DMS 273 (cell line): ENCODE data around the gene MATR3.
"Not testable (repeated sequence)": the region's sequence is repeated elsewhere in the genome, so short reads cannot be mapped to it uniquely, and the experiment has no call there.

Experiments used
- DNase-seq: peaks from one replicate; lab custom pipeline; 2025; ENCODE audit not compliant: unreplicated experiment; lab: John Stamatoyannopoulos, UW

MATR3 gene

DNA sequence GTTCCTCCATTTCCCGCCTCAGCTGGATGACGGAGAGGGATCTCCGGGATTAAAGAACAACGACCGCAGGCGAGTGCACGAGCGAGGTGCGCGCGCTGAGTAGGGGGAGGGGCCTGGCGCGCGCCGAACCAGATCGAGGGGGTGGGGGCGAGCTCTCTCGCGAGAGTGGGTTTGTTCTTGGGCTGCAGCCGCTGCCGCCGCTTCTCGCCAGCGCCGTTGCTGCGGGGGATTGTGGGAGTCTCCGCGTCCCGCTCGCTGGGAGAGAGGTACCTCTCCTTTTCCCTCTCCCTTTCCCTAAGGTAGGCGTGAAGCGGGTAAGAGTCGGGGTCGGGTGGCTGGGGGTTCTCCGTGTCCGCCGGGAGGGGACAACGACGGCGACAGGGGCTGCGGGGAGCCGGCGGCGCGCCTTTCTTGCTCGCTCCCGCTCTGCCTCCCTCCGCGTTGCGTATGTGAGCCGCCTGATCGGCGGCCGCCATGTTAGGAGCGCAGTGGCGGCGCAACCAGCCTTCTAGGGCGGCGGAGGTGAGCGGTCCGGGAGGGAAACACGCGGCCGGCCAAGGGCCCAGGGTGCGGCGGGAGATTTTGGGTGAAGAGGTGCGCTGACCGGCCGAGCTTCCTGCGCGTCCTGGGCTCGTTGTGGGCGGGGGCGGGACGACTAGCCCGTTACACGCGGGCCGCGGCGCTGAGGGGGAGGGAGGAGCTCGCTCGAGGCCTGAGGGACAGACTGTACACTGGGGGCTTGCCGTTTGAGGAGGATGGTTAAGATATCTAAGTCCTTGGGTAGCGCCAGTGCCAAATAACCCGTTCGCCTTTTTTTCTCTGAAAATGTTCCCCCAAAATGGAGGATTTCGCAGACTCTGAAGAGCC, at the start of gene MATR3:
MATR3 (plus strand) TSS at position 234 of the 867 bp plus-strand sequence. CDS start 13,676 bp downstream, outside the sequence.
- peak; percentile 98 for DNase-seq

DNA sequence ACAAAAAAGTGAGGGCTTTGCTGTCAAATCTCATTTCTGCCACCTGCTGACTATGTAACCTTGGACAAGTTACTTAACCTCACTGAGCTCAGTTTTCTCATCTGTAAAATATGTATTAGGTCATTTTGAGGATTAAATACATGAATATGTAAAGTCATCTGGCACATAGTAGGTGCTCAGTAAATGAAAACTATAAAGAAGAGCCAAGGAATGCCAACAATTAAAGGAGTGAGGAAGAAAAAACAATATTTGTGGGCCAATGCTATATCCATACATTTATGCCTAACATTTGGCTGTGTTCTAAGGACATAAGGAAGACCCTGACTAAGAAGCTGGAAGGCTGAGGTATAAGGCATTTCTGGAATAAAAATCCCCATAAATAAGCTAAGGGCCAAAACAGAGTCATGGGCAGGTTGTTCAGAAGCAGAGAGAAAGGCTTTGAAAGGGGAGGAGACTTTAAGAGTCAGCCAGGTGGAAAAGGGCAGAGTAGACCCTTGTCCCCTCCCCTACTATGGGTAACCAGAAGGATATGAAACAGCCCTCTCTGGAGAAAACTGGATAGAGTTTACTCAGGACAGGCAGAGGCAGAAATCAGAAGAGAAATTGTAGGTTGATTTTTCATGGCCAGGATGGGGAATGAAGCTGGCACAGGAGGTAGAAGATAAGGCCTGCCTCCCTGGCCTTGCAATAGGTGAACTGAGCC, 47.8 kb upstream of the MATR3 start:
- DNase-seq = no peak

- DNase-seq = peak; percentile 38
Measured at GRCh38 chr5:139246394-139246793, 47.1 kb upstream of the MATR3 start.

- DNase-seq = no peak
Measured at GRCh38 chr5:139248826-139249453, 44.6 kb upstream of the MATR3 start.

- DNase-seq = no peak
Measured at GRCh38 chr5:139251281-139251687, 42.3 kb upstream of the MATR3 start.

- DNase-seq = no peak
Measured at GRCh38 chr5:139251695-139252288, 41.7 kb upstream of the MATR3 start.

DNA sequence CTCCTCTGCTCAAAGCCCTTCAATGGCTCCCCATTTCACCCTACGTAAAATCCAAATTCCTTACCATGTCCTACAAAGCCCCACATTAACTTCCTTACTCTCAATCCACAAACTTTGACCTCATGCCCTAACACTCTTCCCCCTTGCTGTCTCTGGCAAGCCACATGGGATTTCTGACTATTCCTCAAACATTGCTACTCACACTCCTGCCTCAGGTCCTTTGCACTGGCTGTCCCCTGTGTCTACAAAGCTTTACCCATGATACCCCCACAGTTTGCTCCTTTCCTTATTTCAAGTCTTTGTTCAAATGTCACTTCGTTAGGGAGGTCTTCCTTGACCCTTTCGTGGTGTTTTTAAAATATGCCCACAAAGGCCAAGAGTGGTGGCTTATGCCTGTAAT, 40.4 kb upstream of the MATR3 start:
- DNase-seq = no peak

GRCh38 chr5:139256820-139257219, 36.7 kb upstream of the MATR3 start:
- DNase-seq = no peak

DNA sequence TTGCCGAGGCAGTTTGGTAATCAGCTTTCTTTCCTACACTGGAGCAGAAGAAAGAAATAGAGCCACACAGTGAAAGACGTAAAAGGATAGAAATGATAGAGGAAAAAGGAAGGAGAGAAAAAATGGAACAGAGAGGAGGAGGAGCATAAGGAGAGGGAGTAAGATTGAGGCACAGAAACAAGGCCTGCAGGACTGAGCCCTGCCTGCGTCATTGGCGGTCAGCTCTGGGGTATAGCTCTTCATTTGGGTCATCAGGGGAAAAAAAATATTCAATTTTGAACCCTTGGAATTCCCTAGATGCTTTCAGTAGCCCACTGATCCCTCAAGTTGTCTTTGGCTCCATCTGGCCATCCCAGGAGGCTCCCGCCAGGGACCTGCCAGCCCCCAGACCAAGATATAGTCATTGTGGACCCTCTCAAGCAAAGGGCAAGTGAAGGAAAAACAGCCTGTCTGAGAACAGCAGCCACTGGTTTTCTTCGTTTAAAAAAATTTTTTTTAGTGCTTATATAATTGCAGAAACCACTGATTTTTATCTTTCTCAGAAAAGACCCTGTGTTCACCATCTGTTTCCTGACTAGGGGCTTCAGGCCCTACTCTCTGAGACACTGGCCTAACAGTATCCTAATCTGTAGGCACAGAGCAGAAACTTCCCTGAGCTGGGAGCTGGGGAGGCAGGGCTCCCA, 31.3 kb upstream of the MATR3 start:
- DNase-seq = no peak

- peak; percentile 97 for DNase-seq
Measured at GRCh38 chr5:139262742-139263445, 30.6 kb upstream of the MATR3 start.

DNA sequence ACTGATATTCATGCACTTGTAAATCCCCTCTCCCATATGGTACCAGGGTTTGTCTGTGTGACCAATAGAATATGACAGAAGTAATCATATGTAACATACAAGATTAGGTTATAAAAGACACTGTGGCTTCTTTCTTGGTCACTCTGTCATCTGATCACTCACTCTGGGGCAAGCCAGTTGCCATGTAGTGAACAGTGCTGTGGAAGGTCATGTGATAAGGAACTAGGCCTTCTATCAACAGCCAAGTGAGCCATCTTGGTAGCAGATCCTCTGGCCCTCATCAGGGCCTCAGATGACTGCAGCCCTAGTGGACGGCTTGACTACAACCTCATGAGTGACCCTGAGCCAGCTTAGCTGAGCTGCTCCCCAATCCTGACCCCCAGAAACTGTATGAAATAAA, 30.0 kb upstream of the MATR3 start:
- DNase-seq = no peak

GRCh38 chr5:139263946-139264345, 29.6 kb upstream of the MATR3 start:
- DNase-seq = no peak

DNA sequence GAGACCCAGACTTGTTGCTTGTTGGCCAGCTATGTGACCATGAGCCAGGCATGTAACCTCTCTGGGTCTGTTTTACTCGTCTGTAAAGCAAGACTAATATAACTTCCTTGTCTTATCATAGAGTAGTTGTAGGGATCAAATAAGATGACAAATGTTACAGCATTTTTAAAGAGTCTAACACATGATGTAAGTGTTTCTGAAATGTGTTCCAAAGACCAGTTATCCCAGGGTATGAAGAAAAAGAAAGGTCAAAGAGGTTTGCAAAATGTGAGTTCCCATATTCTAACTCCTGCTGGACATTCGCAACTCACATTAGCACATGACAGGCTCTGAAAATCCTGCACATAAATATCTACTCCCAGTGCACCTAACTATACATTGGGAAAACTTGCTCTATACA, 28.5 kb upstream of the MATR3 start:
- DNase-seq = no peak

DNA sequence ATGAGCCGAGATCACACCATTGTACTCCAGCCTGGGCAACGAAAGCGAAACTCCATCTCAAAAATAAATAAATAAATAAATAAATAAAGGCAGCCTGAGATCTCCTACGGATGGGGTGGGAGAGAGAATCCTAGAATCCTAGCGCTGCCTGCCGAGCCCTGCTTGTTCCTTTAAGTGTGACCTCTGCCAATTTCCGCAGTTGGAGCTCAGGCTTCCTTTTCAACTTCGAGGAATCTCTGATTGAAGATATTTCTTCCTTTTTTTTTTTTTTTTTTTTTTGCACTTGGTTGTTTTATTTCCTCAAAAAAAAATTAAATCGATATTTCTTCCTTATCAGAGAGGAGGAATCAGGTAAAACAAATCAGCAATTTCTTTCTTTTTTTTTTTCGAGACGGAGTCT, 27.3 kb upstream of the MATR3 start:
- DNase-seq = no peak

- DNase-seq = no peak
Measured at GRCh38 chr5:139267481-139267880, 26.1 kb upstream of the MATR3 start.

DNA sequence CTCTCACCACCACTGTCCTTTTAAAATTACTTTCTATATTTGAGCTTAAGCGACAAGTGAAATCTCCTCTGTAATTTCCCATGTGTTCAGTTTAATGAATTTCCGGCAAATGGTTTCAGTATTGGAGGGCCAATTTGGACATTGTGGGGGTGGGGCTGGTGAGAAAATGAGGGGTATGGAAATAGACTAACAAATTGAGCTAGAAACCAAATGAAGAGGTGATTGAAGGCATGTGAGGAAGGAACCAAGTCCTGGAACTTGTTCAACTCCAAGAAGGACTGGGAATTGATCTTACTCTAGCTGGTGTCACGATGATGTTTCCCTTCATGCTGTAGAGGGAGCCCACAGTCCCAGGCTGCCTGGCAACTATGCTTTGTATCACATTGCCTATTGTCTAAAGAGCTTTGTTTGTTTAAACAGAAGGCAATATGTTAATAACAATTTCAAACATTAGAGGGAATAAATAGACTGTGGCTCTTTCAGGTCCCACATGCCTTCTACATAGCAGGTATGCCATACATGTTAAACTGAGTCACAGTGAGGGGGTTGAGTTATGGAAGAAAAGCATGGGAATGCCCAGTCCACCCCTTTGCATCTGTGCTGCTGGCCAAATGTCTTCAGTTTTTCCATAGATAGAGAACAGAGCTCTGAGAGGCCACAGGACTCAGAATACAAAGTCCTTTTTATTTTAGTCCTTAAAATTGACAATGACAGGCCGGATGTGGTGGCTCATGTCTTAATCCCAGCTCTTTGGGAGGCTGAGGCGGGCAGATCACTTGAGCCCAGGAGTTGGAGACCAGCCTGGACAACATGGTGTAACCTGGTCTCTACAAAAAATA, 25.0 kb upstream of the MATR3 start:
- no peak for DNase-seq

GRCh38 chr5:139270718-139271117, 22.8 kb upstream of the MATR3 start:
- not testable (repeated sequence) for DNase-seq

- DNase-seq = peak; percentile 27
Measured at GRCh38 chr5:139271201-139272027, 22.1 kb upstream of the MATR3 start.
